NCI-H2196 (cell line): ENCODE data around the gene RGP1.

Experiments
- DNase-seq: peaks from one replicate; lab custom pipeline; 2025; ENCODE audit not compliant: unreplicated experiment; lab: John Stamatoyannopoulos, UW

The RGP1 gene

GRCh38 chr9:35800530-35800929, 51.4 kb downstream of the RGP1 start:
- DNase-seq = no peak

DNA sequence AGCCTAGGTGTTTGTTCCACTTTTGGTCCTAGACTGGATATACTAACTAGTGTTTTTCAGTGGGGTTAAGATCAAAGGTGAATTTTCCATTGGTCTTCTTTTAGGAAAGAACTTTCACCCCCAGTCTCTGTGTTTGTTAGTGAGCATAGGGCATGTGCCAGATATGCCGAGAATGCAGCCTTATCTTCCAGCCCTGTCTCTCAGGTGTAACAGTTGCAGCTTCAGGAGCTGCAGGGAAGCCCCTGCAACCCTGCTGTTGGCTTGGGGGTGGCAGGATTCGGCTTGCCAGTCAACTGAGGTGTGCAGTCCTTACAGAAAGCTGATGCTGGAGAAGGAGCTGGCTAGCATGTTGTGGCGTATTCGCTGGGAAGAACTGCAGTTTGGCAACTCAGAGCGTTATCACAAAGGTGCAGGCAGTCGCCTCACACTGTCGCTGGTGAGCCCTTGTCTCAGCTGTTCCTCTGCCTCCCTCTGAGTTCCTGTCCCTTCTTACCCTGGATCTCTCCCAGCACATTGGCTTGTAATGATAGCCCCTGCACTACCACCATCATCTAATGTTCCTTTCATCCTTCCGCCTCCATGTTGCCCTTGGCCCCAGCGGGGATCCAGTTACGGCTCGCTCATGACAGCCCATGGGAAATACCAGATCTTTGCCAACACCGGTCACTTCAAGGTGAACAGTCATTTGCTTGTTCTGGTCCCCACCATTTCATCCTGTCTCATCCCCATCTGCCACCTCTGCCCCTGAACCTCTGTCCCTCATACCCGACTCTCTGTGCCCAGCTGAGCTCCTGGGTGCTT, 52.4 kb downstream of the RGP1 start:
- DNase-seq = no peak

DNA sequence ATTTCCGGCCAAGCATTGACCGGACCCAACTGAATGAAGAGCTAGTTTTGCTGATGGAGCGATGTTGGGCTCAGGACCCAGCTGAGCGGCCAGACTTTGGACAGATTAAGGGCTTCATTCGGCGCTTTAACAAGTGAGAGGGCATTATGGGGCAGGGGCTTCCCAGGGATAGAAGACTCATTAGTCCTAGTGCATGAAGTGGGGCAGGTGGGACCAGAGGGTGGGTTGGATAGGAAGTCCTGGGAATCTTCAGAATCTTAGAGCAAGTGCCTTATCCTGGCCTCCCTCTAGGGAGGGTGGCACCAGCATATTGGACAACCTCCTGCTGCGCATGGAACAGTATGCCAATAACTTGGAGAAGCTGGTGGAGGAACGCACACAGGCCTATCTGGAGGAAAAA, 57.0 kb downstream of the RGP1 start:
- DNase-seq = no peak
